ENCODE measurements around the gene ATF7IP. TPM values are rescaled to one million over a fixed set of nuclear protein-coding genes. Genes with fewer than 3 reads are reported as not detected.
"Not testable (repeated sequence)": the region's sequence is repeated elsewhere in the genome, so short reads cannot be mapped to it uniquely, and the experiment has no call there.

The ATF7IP gene
- total RNA-seq, 3 donors from 2014 or later, result 45.4 to 81.2 (median 48.8) TPM

DNA sequence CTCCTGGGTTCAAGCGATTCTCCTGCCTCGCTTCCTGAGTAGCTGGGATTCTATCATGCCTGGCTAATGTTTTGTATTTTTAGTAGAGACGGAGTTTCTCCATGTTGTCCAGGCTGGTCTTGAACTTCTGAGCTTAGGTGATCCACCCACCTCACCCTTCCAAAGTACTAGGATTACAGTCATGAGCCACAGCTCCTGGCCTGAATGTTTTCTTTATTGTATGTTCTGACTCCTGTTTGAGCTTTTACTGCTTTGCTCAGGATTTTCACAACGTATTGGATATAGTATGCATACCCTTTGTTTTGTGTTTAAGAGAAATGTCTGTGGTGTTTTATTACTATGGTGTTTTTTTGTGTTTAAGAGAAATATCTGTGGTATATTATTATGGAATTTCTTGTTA, 37.2 kb downstream of the ATF7IP start:
- Histone ChIP-seq H3K36me3 (no peaks in the 10 kb centered on the region), H3K9me3 (peaks cover 15 to 27% of the 10 kb centered on the region in 2 donors), H3K27ac (no peak overlapping the region), H3K27me3 (no peaks in the 10 kb centered on the region), H3K4me1 (peaks cover 0 to 4% of the 10 kb centered on the region in 2 donors), H3K4me3 (no peak overlapping the region)
- intact Hi-C loops (cut with DNase I; ENCODE audit: low total_unique reads), result no loop called here
- DNase-seq (ENCODE audit: low spot score in 2 of 2), result no peak
- TF ChIP-seq POLR2A (IDR thresholded peaks at IDR 0.05) (no peak), CTCF (IDR thresholded peaks at IDR 0.05) (no peak)

DNA sequence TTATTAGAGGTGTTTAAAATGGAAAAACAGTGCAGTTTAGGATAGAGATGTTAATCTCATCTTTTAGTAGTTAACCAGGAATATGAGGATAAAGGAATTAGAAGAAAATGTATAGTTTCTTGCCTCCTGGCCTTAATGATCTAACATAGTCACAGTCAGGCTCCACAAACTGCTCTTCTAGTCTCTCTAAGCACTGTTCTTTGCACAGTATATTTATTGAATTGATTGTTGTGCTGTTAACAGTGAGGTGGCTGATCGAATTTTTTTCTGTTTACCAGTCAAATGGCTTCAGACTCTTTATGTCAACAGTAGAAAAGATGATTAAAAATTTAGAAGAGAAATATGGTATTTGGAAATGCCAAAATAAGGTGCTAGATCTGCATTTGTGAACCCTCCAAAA, 37.8 kb downstream of the ATF7IP start:
- TF ChIP-seq POLR2A (IDR thresholded peaks at IDR 0.05) (no peak), CTCF (IDR thresholded peaks at IDR 0.05) (no peak), POLR2AphosphoS5 (IDR thresholded peaks at IDR 0.05) (no peak)
- intact Hi-C loops (cut with DNase I; ENCODE audit: low total_unique reads), result no loop called here
- Histone ChIP-seq H3K4me1 (peaks cover 0 to 4% of the 10 kb centered on the region in 2 donors), H3K27me3 (no peaks in the 10 kb centered on the region), H3K36me3 (no peaks in the 10 kb centered on the region), H3K27ac (peak overlapping the region in 1 of 2 donors; percentile 59), H3K9me3 (peaks cover 15 to 27% of the 10 kb centered on the region in 2 donors), H3K4me3 (no peak overlapping the region)
- no peak for DNase-seq (ENCODE audit: low spot score in 2 of 2)

GRCh38 chr12:14403711-14404196, 38.3 kb downstream of the ATF7IP start:
- H3K4me3 ChIP-seq, result no peak overlapping the region
- intact Hi-C loops (cut with DNase I; ENCODE audit: low total_unique reads), result no loop called here
- DNase-seq (ENCODE audit: low spot score in 2 of 2), result no peak
- H3K27ac ChIP-seq, result peak overlapping the region in 1 of 2 donors; percentile 59
- H3K27me3 ChIP-seq, result no peaks in the 10 kb centered on the region
- no peaks in the 10 kb centered on the region for H3K36me3 ChIP-seq
- no peak for TF ChIP-seq POLR2A (IDR thresholded peaks at IDR 0.05)
- no peak for TF ChIP-seq CTCF (IDR thresholded peaks at IDR 0.05)
- no peak for TF ChIP-seq POLR2AphosphoS5 (IDR thresholded peaks at IDR 0.05)
- peaks cover 15 to 26% of the 10 kb centered on the region in 2 donors for H3K9me3 ChIP-seq
- H3K4me1 ChIP-seq, result peaks cover 0 to 4% of the 10 kb centered on the region in 2 donors

GRCh38 chr12:14405407-14405806, 39.9 kb downstream of the ATF7IP start:
- H3K27me3 ChIP-seq; H3K4me1 ChIP-seq; H3K4me3 ChIP-seq; H3K36me3 ChIP-seq; DNase-seq (ENCODE audit: low spot score in 2 of 2); intact Hi-C loops (cut with DNase I; ENCODE audit: low total_unique reads); H3K27ac ChIP-seq: not testable (repeated sequence)
- peaks cover 10% of the 10 kb centered on the region in 2 donors for H3K9me3 ChIP-seq

DNA sequence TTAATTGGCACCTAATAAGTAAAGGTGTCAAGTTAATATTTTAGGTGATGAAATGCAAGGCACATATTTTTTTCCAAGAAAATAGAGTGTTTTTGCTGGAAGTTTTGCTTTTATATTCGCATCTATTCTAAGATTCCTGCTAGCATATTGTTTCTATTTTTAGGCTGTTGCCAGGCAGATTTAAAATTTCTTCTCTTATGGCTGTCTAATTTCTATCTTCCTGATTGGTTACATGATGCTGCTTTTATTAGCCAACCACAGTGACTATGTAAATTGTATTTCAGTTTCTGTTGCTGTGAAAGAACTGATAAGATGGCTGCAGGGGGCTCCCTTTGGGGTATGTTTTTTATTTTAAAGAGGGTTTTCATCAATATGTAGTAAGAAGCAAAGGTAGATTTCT, 42.7 kb downstream of the ATF7IP start:
- intact Hi-C loops (cut with DNase I; ENCODE audit: low total_unique reads), result no loop called here
- TF ChIP-seq POLR2AphosphoS5 (IDR thresholded peaks at IDR 0.05), result no peak
- TF ChIP-seq POLR2A (IDR thresholded peaks at IDR 0.05), result no peak
- no peak for TF ChIP-seq CTCF (IDR thresholded peaks at IDR 0.05)
- H3K4me3 ChIP-seq, result no peak overlapping the region
- H3K27me3 ChIP-seq, result no peaks in the 10 kb centered on the region
- no peaks in the 10 kb centered on the region for H3K36me3 ChIP-seq
- H3K9me3 ChIP-seq, result peaks cover 0 to 4% of the 10 kb centered on the region in 2 donors
- H3K4me1 ChIP-seq, result peaks cover 0 to 4% of the 10 kb centered on the region in 2 donors
- H3K27ac ChIP-seq, result no peak overlapping the region
- no peak for DNase-seq (ENCODE audit: low spot score in 2 of 2)

DNA sequence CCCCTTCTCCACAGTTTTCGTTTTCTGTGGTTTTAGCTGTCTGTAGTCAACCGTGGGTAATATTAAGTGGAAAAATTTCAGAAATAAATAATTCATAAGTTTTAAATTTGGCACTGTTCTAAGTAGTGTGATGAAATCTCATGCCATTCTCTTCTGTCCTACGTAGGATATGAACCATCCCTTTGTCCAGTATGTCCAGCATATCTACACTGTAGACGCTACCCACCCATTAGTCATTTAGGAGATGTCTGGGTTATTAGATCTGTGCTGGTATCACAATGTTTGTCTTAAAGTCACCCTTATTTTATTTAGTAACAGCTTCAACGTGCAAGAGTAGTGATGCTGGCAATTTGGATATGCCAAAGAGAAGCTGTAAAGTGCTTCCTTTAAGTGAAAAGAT, 44.7 kb downstream of the ATF7IP start:
- Histone ChIP-seq H3K4me3 (no peak overlapping the region), H3K9me3 (peaks cover 0 to 4% of the 10 kb centered on the region in 2 donors), H3K36me3 (no peaks in the 10 kb centered on the region), H3K27ac (no peak overlapping the region), H3K27me3 (no peaks in the 10 kb centered on the region), H3K4me1 (no peaks in the 10 kb centered on the region)
- no peak for TF ChIP-seq POLR2AphosphoS5 (IDR thresholded peaks at IDR 0.05)
- intact Hi-C loops (cut with DNase I; ENCODE audit: low total_unique reads), result no loop called here
- no peak for DNase-seq (ENCODE audit: low spot score in 2 of 2)
